OCI-LY1 (cell line): ENCODE data around the gene SLC38A4.

Source experiments
- H2AFZ ChIP-seq: fragments of 200-600 bp; sonication (generic), shearing (Covaris generic); 2 replicates; pipeline ENCODE4 v1.6.0; 2014; ENCODE audit warnings: antibody characterized with exemption, mild to moderate bottlenecking, low read length
- H3F3A ChIP-seq: fragments of 200-600 bp; sonication (generic), shearing (Covaris generic); 2 replicates; pipeline ENCODE4 v1.6.0; 2014; ENCODE audit warnings: mild to moderate bottlenecking, antibody characterized with exemption, low read length, moderate library complexity; ENCODE audit not compliant: insufficient read depth
- H3K27ac ChIP-seq: fragments of 200-600 bp; sonication (generic); 2 replicates; pipeline ENCODE4 v1.5.1; 2014; ENCODE audit warnings: low read length, mixed run types, mild to moderate bottlenecking, low read depth; ENCODE audit not compliant: poor library complexity, severe bottlenecking
- H3K27me3 ChIP-seq: fragments of 200-600 bp; sonication (generic); 2 replicates; pipeline ENCODE4 v1.6.0; 2014; ENCODE audit warnings: antibody characterized with exemption, mild to moderate bottlenecking, low read length, moderate library complexity; ENCODE audit not compliant: insufficient read depth
- H3K36me3 ChIP-seq: fragments of 200-600 bp; sonication (generic); 2 replicates; pipeline ENCODE4 v1.6.1; 2014; ENCODE audit warnings: mild to moderate bottlenecking, antibody characterized with exemption, low read length, moderate library complexity, mixed read lengths; ENCODE audit not compliant: insufficient read depth
- H3K4me1 ChIP-seq: fragments of 200-600 bp; sonication (generic); 2 replicates; pipeline ENCODE4 v1.5.1; 2014; ENCODE audit warnings: mild to moderate bottlenecking, low read length, moderate library complexity; ENCODE audit not compliant: insufficient read depth, severe bottlenecking
- H3K4me2 ChIP-seq: fragments of 200-600 bp; sonication (generic), shearing (Covaris generic); 2 replicates; pipeline ENCODE4 v1.6.1; 2014; ENCODE audit warnings: low read length
- H3K4me3 ChIP-seq: fragments of 200-600 bp; sonication (generic); 2 replicates; pipeline ENCODE4 v1.5.1; 2014; ENCODE audit warnings: low read length, low read depth, mild to moderate bottlenecking, mixed read lengths; ENCODE audit not compliant: poor library complexity, severe bottlenecking
- H3K79me2 ChIP-seq: fragments of 200-600 bp; shearing (Covaris generic); 2 replicates; pipeline ENCODE4 v1.6.1; 2016; ENCODE audit warnings: mixed run types, low read length, mixed read lengths; ENCODE audit not compliant: insufficient read depth
- H3K9ac ChIP-seq: fragments of 200-600 bp; sonication (generic), shearing (Covaris generic); 2 replicates; pipeline ENCODE4 v1.6.1; 2014; ENCODE audit warnings: mild to moderate bottlenecking, low read length, mixed read lengths
- H3K9me2 ChIP-seq: fragments of 200-600 bp; sonication (generic), shearing (Covaris generic); 2 replicates; pipeline ENCODE4 v1.6.1; 2014; ENCODE audit warnings: low read depth, mild to moderate bottlenecking, low read length, mixed read lengths
- H3K9me3 ChIP-seq: fragments of 200-600 bp; shearing (Covaris generic); 2 replicates; pipeline ENCODE4 v1.6.1; 2014; ENCODE audit warnings: low read length, mixed read lengths
- H4K20me1 ChIP-seq: fragments of 200-600 bp; sonication (generic), shearing (Covaris generic); 2 replicates; pipeline ENCODE4 v1.6.0; 2016; ENCODE audit warnings: mild to moderate bottlenecking, low read length; ENCODE audit not compliant: insufficient read depth
- CTCF ChIP-seq: fragments of 200-600 bp; sonication (generic), shearing (Covaris generic); IDR thresholded peaks from 2 replicates; pipeline ENCODE4 v1.5.1; 2017; ENCODE audit warnings: mild to moderate bottlenecking, antibody characterized with exemption, low read length, moderate library complexity, mixed read lengths
- EZH2 ChIP-seq: fragments of 200-600 bp; sonication (generic), shearing (Covaris generic); IDR thresholded peaks from 2 replicates; pipeline ENCODE4 v1.8.0; 2017; ENCODE audit warnings: borderline replicate concordance, mixed run types, mild to moderate bottlenecking, antibody characterized with exemption, low read length, moderate library complexity, mixed read lengths

The SLC38A4 gene

GRCh38 chr12:46832130-46832704 is 6.4 kb upstream of the SLC38A4 start:
- Histone ChIP-seq H3K27me3 (no peaks in the 10 kb centered on the region), H3K9me3 (no peaks in the 10 kb centered on the region), H3K79me2 (no peaks in the 10 kb centered on the region), H2AFZ (no peak overlapping the region), H3K27ac (no peak overlapping the region), H3F3A (no peaks in the 10 kb centered on the region), H3K9ac (no peak overlapping the region), H3K4me2 (no peak overlapping the region), H3K4me3 (no peak overlapping the region), H4K20me1 (no peaks in the 10 kb centered on the region), H3K36me3 (no peaks in the 10 kb centered on the region), H3K9me2 (no peaks in the 10 kb centered on the region), H3K4me1 (no peaks in the 10 kb centered on the region)
- no peak for TF ChIP-seq CTCF
- TF ChIP-seq EZH2: no peak

GRCh38 chr12:46831335-46832129 is 5.7 kb upstream of the SLC38A4 start:
- Histone ChIP-seq H3K9me3 (no peaks in the 10 kb centered on the region), H3K79me2 (no peaks in the 10 kb centered on the region), H2AFZ (no peak overlapping the region), H3K36me3 (no peaks in the 10 kb centered on the region), H3K4me3 (no peak overlapping the region), H3K9ac (no peak overlapping the region), H4K20me1 (no peaks in the 10 kb centered on the region), H3K4me1 (no peaks in the 10 kb centered on the region), H3F3A (no peaks in the 10 kb centered on the region), H3K27ac (no peak overlapping the region), H3K9me2 (no peaks in the 10 kb centered on the region), H3K27me3 (no peaks in the 10 kb centered on the region), H3K4me2 (no peak overlapping the region)
- TF ChIP-seq CTCF (no peak), EZH2 (no peak)

GRCh38 chr12:46830731-46831334 is 5.0 kb upstream of the SLC38A4 start:
- Histone ChIP-seq H3K9me3 (no peaks in the 10 kb centered on the region), H3K27me3 (no peaks in the 10 kb centered on the region), H3F3A (no peaks in the 10 kb centered on the region), H3K79me2 (no peaks in the 10 kb centered on the region), H3K4me1 (no peaks in the 10 kb centered on the region), H3K27ac (no peak overlapping the region), H4K20me1 (no peaks in the 10 kb centered on the region), H3K4me2 (no peak overlapping the region), H3K9me2 (no peaks in the 10 kb centered on the region), H3K9ac (no peak overlapping the region), H2AFZ (no peak overlapping the region), H3K4me3 (no peak overlapping the region), H3K36me3 (no peaks in the 10 kb centered on the region)
- TF ChIP-seq EZH2 (no peak), CTCF (no peak)
